IPS DF 4.7 (cell line): ENCODE results near the gene POP7.
"Not testable (repeated sequence)": the region's sequence is repeated elsewhere in the genome, so short reads cannot be mapped to it uniquely, and the experiment has no call there.

Experiments used
- DNase-seq: peaks from one replicate; pipeline ENCODE4 v3.0.0-alpha.2; 2013; ENCODE audit warnings: low spot score; ENCODE audit errors: extremely low read depth

POP7 gene

DNA sequence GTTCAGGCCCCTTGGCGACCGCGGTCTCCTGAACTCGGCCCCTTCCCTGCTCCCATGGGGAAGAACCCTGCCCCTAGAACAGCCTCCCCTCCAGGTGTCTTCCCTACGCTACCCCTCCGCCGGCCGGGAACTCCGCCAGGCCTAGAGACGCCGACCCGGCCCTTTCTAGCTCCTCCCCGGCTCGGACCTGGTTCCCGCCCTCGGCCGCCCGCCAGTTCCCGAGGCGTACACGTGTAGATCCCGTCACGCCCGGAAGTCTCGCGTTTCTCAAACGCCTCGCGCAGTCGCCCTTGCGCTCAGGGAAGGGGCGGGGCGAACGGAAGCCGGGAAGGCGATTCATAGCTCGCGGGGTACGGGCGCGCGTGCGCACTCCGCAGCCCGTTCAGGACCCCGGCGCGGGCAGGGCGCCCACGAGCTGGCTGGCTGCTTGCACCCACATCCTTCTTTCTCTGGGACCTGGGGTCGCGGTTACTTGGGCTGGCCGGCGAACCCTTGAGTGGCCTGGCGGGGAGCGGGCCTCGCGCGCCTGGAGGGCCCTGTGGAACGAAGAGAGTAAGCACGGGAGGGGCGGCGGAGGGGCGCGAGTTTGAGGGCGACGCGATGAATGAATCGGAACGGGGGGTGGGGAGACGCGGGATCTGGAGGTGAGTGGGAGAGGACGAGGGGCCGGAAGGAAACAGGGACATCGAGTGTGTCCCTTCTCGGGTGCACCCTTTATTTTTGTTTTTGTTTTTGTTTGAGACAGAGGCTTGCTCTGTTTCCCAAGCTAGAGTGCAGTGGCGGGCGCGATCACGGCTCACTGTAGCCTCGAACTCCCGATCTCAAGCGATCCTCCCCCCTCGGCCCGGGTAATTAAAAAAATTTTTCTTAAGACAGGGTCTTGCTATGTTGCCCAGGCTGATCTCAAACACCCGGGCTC, at the start of gene POP7:
POP7 (plus strand) TSS at position 369 of the 919 bp plus-strand sequence. CDS start 710 bp downstream, outside the sequence.
- peak; percentile 79 for DNase-seq

DNA sequence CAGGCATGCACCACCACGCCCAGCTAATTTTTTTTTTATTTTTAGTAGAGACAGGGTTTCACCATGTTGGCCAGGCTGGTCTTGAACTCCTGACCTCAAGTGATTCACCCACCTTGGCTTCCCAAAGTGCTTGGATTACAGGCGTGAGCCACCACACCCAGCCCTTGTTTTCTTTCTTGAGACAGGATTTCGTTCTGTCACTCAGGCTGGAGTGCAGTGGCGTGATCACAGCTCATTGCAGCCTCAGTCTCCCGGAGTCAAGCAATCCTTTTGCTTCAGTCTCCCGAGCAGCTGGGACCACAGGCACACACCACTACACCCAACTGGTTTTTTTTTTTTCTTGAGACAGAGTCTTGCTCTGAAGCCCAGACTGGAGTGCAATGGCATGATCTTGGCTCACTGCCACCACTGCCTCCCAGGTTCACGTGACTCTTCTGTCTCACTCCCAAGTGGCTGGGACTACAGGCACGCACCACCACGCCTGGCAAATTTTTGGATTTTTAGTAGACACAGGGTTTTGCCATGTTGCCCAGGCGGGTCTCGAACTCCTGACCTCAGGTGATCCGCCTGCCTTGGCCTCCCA, 43.6 kb upstream of the POP7 start:
- DNase-seq = not testable (repeated sequence)

DNA sequence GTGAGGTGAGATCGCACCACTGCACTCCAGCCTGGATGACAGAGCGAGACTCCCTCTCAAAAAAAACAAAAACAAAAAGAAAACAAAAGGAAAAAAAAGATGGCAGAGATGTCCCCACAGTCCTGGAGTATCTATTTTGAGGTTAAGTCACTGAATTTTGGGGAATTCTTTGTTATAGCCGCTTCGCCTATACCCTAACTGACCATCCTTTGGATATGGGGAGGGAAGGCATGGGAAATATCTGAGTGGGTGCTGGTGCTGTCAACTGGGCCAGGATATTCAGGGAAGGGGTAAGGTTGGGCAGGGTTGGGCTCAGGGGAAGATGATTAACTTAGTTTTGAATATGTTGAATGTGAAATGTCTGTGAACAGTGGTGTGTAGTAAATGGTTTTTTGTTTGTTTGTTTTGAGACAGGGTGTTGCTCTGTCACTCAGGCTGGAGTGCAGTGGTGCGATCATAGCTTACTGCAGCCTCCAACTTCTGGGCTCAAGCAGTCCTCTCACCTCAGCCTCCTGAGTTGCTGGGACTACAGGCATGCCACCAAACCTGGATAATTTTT, 40.7 kb upstream of the POP7 start:
- no peak for DNase-seq

DNA sequence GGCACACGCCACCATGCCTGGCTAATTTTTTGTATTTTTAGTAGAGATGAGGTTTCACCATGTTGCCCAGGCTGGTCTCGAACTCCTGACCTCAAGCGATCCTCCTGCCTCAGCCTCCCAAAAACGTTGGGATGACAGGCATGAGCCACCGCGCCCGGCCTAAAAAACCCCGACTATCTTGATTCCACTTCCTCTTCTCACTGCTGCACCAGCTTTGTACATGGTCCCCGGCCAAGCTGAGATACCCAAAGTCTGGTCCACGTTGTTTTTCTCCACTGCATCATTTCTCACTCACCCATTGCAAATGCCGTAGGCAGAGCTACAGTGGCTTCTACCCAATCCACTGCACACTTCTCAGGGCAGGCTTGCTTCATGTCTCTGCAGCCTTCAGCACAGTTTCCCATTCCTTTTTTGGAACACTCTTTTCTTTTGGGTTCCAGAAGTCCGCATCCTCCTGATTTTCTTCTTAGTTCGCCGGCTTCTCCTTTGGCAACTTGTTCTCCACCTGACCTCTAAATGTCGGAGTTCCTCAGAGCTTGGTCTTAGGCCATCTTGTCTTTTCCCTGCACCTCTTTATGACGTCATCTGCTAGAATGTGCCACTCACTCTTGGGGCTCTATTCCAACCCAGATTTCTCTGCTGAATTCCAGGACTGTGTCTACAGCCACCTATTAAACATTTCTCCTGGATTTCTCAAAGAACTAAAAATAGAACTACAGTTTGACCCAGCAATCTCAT, 38.4 kb upstream of the POP7 start:
- DNase-seq = no peak

DNA sequence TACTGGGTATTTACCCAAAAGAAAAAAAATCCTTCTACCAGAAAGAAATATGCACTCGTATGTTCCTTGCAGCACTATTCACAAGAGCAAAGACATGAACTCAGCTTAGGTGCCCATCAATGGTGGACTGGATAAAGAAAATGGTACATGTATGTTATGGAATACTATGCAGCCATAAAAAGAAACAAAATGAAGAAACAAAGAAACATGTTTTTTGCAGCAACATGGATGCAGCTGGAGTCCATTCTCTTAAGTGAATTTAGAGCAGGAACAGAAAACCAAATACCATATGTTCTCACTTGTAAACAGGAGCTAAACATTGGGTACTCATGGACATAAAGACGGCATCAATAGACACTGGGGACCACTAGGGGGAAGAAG, 37.9 kb upstream of the POP7 start:
- no peak for DNase-seq

DNA sequence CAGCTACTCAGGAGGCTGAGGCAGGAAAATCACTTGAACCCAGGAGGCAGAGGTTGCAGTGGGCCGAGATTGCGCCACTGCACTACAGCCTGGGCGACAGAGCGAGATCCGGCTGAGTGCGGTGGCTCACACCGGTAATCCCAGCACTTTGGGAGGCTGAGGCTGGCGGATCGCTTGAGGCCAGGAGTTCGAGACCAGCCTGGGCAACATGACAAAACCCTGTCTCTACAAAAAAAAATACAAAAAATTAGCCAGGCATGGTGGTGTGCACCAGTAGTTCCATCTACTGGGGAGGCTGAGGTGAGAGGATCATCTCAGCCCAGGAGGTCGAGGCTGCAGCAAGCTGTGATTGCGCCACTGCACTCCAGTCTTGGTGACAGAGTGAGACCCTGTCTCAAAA, 36.8 kb upstream of the POP7 start:
- DNase-seq = not testable (repeated sequence)

DNA sequence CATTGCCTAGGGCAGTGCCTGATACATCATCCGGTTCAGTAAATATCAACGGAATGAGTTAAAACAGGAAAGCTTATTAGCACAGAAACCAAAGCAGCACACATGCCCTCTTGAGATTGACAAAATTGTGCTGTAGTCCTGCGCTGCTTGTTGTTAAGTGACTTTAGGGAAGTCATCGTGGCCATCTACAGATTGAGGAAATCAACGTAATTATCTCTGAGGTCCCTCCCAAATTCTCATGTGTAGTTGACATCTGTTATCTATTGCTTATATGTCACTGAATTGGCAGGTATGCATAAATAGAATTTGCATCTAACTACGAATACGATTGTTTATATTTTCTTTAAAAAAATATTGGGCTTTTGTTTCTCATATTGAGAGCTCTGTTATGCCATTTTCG, 35.8 kb upstream of the POP7 start:
- DNase-seq = no peak

DNA sequence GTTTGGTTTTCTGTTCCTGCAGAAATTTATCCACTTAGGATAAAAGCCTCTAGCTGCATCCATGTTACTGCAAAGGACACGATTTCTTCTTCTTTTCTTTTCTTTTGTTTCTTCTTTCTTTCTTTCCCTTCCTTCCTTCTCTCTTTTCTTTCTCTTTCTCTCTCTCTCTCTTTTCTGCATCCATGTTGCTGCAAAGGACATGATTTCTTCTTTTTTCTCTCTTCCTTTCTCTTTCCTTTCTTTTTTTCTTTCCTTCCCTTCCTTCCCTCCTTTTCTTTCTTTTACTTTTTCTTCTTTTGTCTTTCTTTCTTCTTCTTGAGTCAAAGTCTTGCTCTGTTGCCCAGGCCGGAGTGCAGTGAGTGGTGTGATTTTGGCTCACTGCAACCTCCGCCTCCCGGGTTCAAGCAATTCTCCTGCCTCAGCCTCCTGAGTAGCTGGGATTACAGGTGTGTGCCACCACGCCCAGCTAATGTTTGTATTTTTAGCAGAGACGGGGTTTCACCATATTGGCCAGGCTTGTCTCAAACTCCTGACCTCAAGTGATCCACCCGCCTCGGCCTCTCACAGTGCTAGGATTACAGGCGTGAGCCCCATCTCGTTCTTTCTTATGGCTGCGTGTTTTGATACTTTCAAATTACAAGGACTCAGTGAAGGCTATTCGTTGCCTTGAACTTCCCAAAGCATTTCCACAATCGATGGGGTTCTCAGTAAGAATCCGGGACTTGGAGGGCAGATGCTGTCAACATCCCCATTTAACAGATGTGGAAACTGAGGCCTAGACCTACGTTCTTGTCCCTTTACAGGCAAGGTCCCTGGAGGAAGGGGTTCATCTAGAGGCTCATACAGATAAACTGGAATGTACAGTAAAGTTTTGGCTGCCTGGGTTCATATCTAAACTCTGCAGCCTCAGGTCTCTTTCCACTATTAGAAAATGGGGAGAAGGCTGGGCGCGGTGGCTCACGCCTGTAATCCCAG, 34.3 kb upstream of the POP7 start:
- DNase-seq = no peak

DNA sequence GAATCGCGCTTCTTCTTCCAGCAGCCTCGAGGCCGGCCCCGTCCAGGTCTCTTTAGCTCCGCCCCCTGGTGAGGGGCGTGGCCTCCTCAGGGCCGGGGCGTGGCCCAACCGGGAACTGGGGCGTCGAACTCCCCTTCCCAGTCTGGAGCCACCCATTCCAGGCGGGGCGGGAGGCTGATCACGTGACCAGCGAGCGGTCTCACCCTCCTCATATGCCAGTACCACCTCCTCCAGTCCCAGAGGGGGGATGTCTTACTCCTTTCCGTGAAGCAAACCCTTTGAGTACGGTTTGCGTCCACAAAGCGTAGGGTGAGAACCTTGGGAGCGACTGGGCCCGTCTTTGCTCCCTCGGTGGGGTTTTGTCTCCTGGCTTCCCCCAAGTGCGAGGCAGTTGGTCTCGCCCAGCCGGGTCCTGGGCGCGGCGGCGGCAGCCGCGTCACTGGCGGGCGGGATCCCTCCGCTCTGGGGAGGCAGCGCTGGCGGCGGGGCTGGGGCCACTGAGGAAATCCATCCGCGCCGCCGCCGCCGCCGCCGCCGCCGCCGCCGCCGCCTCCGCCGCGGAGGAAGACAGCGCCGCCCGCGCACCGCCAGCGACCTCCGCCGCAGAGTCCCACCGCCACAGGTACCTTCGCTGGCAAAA, 32.5 kb upstream of the POP7 start, which contains the start of gene GNB2:
GNB2 (plus strand) TSS at position 439 of the 640 bp plus-strand sequence. CDS start 2,526 bp downstream, outside the sequence.
- DNase-seq = peak; percentile 78

DNA sequence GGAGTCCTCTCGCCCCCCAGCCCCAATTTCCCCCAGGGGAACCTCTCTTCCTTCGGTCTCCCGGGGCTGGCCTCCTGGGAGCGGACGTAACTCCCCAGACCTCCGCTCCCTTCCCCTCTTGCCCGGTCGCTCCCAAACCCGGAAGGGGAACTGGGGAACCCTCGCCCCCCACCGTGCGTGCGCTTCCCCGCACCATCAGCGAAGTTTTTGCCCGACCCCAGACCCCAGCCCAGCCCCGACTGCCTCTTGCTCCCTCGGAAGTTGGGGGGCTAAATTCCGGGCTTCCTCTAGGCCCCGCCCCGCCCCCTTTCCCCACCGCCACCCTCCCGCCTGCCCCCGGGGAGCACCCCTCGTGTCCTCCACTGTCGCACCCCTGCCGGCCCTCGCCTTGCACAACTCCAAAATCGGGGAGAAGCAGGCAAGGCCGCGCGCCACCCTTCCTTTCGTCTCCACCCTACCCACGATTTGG, 31.9 kb upstream of the POP7 start:
- no peak for DNase-seq

DNA sequence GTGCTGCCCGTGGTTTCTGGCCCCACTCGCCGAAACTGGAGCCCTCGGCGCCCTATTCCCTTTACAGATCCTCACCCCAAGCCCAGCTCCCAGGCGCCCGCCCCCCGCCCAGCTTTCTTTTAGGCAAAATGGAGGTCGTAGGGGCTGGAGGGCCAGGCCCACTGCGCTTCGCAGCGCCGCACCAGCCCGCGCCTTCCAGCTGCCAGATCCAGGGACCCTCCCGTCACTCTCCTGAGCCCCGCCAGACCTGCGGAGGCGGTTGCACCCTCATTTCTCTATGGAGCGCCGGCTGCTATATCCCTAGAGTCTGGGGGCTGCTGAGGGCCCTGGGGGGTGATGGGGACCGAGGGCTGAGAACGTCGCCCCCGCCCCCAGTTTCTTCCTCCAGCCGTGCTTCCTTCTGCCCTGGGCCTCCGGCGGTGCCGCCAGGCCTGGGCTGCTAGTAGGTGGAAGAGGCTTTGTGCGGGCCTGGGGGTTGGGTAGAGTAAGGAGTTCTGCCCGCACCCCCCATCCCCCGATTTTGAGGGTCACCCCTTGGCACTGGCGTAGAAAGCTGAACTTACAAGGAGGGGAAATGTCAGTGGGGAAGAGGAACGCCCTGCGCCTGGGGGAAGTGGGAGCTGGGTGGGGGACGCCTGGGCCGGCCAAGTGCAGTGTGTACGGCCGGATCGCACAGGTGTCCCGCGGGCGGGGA, 31.4 kb upstream of the POP7 start:
- no peak for DNase-seq

DNA sequence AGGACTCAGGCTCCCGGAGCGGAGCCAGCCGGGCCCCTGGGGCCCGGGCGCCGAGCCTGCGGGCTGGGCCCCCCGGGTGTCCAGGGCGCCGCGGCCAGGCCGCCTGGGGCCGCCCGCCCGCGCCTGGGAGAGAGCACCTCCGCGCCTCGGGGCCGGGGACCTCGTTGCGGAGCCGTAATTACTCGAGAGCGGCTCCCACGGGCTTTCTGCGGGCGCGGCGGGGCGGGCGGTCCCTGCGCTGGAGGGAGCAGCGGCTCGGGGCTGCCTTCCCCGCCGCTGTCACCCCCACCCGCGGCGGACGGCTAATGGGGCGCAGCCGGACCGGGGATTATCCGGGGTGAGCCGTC, 30.8 kb upstream of the POP7 start:
- DNase-seq = no peak

DNA sequence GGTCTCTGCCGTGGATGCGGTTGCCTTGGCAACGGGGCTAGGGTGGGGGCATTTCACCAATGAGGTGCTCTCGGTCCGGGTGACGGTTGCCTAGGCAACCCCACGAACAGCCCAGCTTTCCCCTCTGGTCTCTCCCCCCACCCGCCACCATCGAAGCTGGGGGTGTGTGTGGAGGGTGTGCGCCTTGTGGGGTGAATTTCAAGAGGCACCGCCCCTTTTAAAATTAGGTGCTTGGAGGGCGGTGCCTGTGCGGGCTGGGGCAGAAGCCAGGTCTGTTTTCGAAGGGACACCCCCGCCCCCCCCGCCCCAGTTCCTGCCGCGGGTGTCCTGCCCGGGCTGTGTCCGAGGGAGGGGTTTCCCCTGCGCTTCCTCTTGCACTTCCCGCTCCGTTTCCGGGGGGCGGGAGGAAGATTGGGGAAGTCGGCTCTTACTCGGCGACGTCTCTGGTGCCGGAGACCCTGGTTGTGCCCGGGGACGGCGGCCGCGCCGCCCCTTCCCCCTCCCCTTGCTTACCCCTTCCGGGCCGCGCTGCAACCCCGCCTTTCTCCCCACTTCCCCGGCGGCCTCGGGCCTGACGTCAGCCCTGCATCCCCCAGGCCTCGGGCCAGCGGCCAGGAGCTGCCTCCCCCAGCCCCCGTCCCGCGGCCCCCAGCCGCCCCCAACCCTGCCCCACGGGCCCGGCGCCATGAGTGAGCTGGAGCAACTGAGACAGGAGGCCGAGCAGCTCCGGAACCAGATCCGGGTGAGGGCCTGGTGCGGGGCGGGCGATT, 30.2 kb upstream of the POP7 start:
- DNase-seq = no peak

DNA sequence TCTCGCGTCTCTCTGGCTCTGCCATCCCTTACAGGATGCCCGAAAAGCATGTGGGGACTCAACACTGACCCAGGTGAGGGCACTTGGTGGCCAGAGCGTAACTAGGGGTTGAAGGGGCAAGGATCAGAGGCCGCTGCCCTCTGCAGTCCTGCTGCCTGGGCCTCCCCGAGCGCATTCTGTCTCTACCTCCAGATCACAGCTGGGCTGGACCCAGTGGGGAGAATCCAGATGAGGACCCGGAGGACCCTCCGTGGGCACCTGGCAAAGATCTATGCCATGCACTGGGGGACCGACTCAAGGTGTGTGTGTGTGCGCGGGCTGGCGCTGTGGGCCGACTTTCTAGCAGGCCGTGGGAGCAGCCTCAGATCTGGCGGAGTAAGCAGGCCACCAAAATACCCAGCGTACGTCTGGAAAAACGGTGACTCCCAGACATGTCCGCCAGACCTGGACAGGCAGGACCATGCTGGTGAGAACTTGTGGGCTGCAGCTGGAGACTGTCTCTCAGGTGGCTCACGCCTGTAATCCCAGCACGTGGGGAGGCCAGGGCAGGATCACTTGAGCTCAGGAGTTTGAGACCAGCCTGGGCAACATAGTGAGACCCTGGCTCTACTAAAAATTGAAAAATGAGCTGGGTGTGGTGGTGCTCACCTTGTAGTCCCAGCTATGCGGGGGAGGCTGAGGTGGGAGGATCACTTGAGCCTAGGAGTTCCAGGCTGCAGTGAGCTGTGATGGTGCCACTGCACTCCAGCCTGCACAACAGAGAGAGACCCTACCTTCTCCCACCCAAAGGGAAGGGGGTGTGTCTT, 29.2 kb upstream of the POP7 start:
- no peak for DNase-seq

DNA sequence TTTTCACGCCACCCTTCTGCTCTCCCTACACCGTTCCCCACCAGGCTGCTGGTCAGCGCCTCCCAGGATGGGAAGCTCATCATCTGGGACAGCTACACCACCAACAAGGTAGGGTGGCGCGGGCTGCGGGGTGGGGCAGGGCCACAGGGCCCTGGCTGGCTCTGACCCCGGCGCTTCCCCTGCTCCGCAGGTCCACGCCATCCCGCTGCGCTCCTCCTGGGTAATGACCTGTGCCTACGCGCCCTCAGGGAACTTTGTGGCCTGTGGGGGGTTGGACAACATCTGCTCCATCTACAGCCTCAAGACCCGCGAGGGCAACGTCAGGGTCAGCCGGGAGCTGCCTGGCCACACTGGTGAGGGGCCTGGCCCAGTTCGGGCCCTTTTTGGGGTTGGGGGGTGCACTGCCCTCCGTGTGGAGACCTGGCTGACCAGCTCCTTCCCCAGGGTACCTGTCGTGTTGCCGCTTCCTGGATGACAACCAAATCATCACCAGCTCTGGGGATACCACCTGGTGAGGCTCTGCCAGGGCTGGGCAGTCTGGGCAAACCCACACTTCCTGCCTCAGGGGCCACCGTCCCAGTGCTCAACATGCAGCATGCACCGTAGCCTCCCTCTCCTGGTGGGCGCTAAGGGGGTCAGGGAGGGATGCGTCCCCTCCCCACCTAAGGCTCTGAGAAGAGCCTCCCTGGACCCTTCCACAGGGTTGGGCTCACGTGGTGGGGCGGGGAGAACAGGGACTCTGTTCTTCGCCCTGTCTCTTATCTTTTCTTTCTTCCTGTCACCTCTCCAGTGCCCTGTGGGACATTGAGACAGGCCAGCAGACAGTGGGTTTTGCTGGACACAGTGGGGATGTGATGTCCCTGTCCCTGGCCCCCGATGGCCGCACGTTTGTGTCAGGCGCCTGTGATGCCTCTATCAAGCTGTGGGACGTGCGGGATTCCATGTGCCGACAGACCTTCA, 28.3 kb upstream of the POP7 start:
- DNase-seq = no peak

DNA sequence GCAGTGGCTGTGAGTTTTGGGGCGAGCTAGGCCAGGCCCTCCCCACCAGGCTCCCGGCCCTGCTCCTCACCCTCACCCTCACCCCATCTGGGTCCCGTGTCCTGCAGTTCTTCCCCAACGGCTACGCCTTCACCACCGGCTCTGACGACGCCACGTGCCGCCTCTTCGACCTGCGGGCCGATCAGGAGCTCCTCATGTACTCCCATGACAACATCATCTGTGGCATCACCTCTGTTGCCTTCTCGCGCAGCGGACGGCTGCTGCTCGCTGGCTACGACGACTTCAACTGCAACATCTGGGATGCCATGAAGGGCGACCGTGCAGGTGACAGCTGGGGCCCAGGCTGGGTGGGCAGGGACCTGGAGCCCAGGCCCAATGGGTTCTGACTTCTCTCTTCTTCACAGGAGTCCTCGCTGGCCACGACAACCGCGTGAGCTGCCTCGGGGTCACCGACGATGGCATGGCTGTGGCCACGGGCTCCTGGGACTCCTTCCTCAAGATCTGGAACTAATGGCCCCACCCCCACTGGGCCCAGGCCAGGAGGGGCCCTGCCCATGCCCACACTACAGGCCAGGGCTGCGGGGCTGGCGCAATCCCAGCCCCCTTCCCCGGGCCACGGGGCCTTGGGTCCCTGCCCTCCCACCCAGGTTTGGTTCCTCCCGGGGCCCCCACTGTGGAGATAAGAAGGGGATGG, 27.5 kb upstream of the POP7 start:
- no peak for DNase-seq
